ENCODE data around the gene WNK4.
A peak's percentile ranks its signal among the peaks of the same experiment; 100 is the strongest.

The WNK4 gene

DNA sequence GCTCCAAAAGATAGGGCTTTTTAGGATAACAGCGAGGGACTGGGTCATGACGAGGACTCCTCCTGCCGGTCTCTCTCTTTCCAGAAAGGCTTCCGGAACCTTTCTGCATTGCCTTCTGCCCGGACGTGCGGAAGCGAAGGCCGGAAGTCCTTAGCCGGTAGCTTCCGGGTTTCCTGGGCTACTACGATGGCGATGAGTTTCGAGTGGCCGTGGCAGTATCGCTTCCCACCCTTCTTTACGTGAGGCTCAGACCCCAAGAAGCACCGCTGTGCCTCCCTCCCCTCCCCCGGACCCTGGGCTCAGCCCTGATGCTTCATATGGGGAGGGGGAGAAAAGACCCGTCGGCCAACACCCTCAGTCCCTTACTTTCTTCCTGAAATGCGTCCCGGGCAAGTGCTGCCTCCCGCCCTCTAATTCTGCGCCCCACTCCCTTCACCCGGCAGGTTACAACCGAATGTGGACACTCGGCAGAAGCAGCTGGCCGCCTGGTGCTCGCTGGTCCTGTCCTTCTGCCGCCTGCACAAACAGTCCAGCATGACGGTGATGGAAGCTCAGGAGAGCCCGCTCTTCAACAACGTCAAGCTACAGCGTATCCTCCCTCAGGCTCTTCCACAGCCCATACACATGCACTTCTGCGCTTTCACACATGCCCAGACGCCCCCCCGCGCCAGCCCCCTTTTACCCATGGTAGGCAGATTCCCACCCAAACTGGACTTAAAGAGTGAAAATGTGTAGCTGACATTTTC, 6.9 kb upstream of the WNK4 start, which contains the start of gene VPS25:
VPS25 (plus strand) TSS at position 160 of the 746 bp plus-strand sequence; CDS start at position 187, 27 bp downstream.
- peak; percentile 31 for DNase-seq

DNA sequence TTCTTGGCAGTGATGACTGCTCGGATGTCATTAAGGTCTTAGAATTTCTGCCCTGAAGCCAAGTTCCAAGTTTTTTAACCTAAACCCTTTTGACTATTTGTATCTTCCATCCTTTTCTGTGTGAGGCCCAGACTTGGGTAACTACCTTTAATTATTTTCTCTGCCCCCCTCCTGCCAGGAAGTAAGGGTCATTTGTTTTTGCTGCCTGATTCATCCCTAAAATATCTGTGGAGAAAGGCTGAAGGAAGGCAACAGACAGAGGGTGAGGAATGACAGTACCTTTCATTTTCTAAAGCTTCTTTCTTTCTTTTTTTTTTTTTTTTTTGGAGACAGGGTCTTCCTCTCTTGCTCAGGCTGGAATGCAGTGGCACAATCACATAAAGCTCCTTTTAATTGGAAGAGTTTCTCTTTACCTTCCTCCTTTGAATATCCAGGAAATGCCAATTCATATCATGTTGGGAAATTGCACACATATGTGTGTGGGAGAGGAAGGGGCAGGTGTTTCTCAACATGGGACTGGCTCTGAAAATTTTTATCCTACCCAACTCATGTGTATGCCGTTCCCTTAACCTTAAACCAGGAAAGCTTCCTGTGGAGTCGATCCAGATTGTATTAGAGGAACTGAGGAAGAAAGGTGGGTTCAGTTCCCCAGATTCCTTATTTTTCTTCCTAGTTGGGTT, 6.2 kb upstream of the WNK4 start:
- DNase-seq, result no peak

DNA sequence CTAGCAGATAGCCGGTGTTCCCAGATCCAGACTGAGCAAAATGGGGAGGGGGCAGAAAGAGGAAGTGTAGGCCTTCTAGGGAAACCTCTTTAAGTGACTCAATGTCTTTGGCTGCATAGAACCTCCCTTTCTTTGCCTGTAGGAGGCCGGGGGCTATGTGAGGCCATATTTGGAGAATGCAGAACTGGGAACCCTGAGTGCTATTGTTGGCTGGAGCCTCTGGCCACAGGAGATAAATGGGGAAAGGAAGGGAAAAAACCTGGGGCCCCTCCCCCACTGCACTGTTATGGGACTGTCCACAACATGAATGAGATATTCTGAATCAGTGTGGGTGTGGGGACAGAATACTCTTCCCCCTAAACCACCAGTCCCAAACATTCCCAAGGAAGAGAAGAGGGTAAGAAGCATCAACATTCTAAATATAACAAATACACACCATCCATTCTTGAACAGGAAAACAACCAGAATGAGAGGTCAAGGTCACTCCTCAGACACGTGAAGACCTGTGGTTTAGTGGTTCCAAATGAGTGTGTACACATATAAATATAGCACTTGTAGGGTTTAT, 4.8 kb upstream of the WNK4 start:
- no peak for DNase-seq

DNA sequence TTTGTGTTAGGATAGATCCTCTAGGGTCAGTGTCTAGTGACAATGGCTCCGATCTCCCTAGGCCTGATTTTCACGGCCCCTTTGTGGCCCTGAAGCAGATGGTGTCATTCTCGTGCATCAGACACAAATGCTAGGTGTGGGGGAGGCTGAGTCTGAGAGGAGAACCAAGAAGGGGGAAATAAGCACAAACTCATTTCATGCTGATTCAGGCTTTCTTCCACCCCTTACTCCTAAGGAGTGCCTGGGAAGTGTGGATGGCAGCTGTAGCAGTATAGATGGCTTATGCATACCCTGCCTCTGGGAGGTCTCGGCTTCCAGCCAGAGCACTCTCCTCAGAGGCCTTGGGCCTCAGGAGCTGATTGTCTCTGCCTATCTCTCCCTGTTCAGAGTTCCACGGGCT, 1.8 kb upstream of the WNK4 start:
- DNase-seq, result no peak

DNA sequence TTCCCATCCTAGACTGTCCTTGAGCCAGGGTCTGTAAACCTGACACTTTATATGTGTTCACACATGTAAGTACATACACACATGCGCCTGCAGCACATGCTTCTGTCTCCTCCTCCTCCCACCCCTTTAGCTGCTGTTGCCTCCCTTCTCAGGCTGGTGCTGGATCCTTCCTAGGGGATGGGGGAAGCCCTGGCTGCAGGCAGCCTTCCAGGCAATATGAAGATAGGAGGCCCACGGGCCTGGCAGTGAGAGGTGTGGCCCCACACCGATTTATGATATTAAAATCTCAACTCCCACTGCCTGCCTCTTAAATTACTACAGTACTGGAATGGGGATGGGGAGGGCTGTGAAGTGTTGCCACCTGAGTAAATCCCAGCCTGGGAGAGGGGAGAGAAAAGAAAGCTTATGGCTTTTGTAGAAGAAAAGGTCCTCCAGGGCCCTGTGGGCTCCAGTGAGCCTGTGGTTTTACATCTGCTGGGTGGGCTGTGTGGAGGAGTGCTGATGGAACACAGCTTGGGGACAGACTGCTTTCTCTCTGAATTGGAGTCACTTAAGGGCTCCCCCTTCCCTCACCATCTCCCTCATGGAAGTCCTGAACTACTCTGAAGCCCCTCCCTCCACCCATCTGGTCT, 990 bp upstream of the WNK4 start:
- DNase-seq, result no peak

DNA sequence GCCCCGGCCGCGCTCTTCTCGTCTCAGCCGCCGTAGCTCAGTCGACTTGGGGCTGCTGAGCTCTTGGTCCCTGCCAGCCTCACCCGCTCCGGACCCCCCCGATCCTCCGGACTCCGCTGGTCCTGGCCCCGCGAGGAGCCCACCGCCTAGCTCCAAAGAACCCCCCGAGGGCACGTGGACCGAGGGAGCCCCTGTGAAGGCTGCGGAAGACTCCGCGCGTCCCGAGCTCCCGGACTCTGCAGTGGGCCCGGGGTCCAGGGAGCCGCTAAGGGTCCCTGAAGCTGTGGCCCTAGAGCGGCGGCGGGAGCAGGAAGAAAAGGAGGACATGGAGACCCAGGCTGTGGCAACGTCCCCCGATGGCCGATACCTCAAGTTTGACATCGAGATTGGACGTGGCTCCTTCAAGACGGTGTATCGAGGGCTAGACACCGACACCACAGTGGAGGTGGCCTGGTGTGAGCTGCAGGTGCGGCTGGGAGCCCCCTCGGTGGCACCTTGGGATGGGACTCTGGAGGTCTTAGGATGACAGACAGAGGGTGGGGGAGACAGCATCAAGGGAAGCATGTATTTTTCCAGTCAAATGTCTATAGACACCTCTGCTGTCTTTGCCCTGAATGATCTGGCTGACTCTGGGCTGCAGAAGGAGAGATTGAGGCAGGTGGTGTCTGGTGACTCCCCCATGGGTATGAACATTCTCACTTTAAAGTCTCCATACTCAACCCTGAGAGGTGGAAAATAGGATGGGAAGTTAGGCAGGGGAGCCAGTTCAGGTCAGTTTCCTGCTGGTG, 635 bp downstream of the WNK4 start:
- no peak for DNase-seq

DNA sequence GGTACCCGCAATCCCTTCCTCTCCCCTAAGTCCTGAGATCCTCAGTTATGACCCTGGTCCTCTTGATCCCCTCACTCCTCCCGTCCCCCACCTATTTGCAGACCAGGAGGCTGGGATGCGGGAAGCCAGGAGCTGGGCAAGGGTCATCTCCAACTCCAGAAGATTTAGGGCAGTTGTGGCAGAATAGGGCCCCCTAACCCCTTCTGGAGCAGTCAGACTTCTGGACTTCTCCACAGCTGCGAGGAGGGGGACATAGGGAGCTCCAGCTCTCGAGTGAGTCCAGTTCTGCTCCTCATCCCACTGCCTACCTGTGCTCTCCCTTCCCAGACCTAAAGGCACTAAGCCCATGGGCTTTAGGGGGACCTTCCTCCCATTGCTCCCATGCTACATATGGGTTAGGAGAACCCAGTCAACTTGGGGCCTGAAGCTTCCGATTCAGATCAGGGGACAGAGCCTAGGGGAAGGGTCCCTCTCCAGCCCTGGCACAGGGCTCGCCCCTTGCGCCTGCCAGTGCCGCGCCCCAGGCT, 1.3 kb downstream of the WNK4 start:
- no peak for DNase-seq

DNA sequence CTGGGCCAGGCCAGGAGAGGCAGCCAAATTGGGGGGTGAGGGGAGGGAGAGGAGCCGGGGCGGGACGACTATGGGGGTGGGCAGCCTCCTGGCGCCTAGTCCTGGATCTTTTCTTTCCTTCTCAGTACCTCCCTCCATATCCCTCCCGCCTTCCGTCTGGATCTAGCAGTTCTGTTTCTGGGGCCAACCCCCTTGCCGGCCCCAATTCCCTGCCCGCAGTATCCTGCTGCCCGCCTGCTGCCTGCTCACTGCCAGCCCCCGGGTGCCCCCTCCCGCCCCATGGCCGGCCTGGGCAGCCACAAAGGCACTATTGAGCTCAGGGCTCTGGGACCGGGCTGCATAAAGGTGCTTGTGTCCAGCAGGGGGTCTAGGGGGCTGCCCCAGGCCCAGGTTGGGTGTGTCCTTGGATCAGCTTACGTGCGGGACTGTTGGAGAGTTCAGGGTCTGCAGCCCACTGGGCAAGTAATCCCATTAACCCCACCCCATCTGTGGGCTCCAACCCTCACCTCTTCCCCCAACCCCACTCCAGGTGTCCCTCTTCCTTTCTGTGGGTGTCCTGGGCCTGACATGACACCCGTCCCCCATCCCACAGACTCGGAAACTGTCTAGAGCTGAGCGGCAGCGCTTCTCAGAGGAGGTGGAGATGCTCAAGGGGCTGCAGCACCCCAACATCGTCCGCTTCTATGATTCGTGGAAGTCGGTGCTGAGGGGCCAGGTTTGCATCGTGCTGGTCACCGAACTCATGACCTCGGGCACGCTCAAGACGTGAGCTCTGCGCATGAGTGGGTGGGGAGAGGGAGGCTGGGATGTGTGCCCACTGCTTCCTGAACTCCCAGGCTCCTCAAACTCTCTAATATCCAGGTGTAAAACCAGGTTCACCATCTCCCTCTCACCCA, 2.0 kb downstream of the WNK4 start:
- DNase-seq, result no peak

DNA sequence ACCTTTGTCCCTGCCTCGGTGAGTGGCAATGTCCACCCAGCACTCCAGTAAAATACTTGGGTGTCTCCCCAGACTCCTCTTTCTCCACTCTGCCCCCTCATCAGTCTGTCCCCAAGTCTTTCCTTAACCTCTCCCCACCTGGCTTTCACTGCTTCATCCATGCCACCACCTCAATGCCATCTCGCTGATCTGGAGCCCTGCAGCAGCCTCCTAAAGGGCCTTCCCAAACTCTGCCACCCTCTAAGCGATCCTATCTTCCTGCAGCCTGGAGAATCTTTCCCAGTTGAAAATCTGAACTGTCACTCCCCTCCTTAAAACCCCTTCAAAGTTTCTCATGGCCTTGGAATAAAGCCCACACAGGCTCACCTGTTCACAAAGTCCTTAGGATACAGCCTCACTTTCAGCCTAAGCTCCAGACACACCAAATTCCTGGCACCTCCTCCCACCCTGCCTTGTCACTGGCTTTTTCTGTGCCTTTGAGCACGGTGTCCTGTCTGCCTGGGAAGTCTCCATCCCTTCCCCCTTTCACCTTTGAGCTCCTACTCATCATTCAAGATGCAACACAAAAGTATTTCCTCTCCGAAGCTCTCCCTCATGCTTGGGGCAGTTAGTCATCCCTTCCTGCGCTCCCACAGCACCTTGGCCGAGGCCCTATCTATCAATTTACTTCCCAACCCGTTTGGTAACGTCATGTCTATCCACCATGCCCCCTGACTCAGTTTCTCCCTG, 2.8 kb downstream of the WNK4 start:
- no peak for DNase-seq

DNA sequence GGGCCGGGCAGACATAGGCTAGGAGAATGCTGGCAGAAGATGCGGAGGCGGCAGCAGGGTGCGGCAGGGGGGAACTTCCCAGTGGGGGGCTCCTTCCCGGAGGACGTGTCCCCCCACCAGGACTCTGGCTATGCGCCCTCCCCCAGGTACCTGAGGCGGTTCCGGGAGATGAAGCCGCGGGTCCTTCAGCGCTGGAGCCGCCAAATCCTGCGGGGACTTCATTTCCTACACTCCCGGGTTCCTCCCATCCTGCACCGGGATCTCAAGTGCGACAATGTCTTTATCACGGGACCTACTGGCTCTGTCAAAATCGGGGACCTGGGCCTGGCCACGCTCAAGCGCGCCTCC, 3.4 kb downstream of the WNK4 start:
- no peak for DNase-seq

DNA sequence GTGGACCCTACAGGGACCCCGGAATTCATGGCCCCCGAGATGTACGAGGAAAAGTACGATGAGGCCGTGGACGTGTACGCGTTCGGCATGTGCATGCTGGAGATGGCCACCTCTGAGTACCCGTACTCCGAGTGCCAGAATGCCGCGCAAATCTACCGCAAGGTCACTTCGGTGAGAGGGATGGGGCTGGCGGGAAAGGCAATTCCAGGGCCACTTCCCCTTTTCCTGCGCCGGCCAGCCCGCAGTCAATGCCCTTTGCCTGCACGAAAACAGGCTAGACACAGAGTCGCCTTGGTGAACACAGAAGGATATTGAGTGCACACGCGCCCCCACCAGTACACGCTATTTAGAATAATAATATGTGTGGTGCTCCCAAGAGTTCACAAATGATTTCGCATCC, 4.0 kb downstream of the WNK4 start:
- DNase-seq, result no peak

DNA sequence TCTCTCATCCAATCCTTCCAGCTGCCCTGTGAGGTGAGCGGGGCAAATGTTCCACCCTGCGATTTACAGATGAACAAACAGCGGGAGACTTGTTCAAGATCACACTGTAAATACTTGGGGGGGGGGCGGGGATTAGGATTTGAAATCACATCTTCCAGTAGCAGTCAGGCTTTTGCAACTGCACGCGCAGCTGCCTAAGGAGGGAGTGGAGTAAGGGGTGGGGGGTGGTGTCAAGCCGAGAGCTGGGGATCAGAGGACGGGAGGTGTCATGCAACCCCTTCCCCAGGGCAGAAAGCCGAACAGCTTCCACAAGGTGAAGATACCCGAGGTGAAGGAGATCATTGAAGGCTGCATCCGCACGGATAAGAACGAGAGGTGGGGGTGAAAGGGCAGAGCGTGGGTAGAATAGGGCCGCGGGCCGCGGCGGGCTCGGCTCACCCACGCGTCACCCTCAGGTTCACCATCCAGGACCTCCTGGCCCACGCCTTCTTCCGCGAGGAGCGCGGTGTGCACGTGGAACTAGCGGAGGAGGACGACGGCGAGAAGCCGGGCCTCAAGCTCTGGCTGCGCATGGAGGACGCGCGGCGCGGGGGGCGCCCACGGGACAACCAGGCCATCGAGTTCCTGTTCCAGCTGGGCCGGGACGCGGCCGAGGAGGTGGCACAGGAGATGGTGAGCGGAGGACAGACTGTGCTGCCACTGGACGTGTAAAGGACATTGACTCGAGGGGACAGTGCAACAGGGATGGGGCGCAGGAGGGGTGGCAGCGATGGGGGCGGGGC, 4.6 kb downstream of the WNK4 start:
- DNase-seq, result no peak

DNA sequence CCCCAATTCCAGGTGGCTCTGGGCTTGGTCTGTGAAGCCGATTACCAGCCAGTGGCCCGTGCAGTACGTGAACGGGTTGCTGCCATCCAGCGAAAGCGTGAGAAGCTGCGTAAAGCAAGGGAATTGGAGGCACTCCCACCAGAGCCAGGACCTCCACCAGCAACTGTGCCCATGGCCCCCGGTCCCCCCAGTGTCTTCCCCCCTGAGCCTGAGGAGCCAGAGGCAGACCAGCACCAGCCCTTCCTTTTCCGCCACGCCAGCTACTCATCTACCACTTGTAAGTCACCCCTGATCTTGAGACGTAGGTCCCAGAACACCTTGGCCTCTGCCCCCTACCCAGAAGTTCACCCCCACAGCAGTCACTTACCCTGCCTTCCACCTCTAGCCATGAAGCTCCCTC, 6.9 kb downstream of the WNK4 start:
- DNase-seq, result no peak

DNA sequence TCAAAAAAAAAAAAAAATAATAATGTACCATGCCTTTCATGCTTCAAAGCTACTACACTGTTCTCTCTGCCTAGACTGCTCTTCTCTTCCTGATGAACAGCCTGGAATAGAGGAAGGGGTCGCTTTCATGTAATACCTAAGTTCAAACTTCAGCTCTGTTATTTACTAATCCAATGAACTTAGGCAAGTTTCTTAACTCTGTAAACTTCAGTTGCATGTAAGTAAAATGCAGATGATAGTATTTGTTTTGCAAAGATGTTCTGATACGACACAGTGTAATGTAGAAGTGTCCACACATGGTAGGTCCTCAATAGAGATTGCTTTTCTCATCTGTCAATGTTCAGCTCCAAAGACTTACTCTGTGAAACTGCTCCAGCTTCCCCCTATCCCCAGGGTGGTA, 11.5 kb downstream of the WNK4 start:
- no peak for DNase-seq

DNA sequence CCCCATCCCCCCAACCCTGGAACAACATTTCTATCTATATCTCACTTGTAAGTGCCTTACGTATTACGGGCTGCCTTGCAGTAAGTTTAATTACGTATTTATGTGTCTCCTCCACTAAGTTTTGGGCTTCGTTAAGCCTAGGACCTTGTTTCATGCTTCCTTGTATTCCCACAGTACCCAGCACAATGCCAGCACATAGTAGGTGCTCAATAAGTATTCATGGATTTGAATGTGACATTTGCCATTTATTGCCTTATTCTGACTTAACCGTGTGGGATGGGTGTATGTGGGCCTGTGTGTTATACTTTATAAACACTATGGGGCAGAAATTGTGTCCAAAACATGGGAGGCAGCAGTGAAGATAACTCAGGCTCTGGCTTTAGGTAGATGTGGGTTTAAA, 12.1 kb downstream of the WNK4 start:
- DNase-seq, result no peak

DNA sequence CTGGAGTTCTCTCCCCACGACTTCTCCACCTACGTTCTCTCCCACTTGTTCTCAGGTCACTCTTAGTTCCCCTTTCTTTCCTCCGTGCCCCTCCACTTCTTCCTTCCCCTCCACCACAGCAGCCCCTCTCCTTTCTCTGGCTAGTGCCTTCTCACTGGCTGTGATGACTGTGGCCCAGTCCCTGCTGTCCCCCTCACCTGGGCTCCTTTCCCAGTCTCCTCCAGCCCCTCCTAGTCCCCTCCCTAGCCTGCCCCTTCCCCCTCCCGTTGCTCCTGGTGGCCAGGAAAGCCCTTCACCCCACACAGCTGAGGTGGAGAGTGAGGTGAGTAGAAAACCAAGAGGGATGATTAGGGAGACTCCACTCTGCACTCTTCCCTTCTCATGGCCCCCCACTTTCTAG, 14.7 kb downstream of the WNK4 start:
- DNase-seq, result no peak

DNA sequence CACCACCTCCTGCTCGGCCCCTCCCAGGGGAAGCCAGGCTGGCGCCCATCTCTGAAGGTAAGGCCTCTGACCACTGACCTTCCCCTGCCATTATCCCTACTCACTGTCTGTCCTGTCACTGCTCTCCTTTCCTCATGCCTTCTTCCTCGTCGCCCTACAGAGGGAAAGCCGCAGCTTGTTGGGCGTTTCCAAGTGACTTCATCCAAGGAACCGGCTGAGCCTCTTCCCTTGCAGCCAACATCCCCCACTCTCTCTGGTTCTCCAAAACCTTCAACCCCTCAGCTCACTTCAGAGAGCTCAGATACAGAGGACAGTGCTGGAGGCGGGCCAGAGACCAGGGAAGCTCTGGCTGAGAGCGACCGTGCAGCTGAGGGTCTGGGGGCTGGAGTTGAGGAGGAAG, 15.1 kb downstream of the WNK4 start:
- DNase-seq, result no peak

DNA sequence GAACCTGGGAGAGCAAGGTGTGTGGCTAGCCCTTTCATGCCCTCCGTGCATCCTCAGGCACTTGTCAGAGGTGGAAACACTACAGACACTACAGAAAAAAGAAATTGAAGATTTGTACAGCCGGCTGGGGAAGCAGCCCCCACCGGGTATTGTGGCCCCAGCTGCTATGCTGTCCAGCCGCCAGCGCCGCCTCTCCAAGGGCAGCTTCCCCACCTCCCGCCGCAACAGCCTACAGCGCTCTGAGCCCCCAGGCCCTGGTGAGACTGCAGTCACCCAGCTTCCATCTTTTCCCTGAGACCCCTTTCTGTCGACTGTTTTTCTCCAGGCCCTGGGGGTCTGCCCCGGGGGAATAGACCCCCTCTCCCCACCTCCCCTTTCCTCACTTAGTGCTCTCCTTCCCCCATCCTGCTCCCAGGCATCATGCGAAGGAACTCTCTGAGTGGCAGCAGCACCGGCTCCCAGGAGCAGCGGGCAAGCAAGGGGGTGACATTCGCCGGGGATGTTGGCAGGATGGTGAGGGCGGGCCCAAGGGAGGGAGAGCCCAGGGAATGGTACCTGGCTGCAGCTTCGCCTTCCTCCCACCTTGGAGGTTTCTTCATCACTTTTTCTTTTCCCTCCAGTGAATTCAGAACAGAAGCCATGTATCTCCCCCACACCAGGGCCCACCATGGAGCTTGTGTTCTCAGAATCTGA, 15.8 kb downstream of the WNK4 start:
- no peak for DNase-seq

Data from NCI-H1436 treated with DMSO at 0.1 percent for 48 hours (cell line).